Right cardiac atrium (tissue), 5 donors: ENCODE data around the gene ARL13A. TPM values are rescaled to one million over a fixed set of nuclear protein-coding genes. Genes with fewer than 3 reads are reported as not detected.
"Not testable (repeated sequence)": the region's sequence is repeated elsewhere in the genome, so short reads cannot be mapped to it uniquely, and the experiment has no call there.

ENCODE experiments used
- ATAC-seq, 2 donors: fragments of 200-7000 bp; cut with Tn5 transposase; one replicate each; pipeline versions ENCODE4 v1.8.0 to v1.9.1; 2020; ENCODE audit warnings: moderate library complexity in 2 of 2, mild to moderate bottlenecking in 1 of 2
- DNase-seq, 3 donors: peaks; one replicate each; pipeline ENCODE4 v3.0.0-alpha.2; 2020
- H3K27ac ChIP-seq: one replicate; pipeline ENCODE4 v1.5.1; 2013; ENCODE audit warnings: mild to moderate bottlenecking, low read length, control low read depth, moderate library complexity
- H3K27me3 ChIP-seq: one replicate; pipeline ENCODE4 v1.6.1; 2013; ENCODE audit not compliant: control insufficient read depth, insufficient read depth
- H3K4me1 ChIP-seq: one replicate; pipeline ENCODE4 v1.6.1; 2013; ENCODE audit warnings: low read length; ENCODE audit not compliant: control insufficient read depth, insufficient read depth
- H3K4me3 ChIP-seq: one replicate; pipeline ENCODE4 v1.5.1; 2013; ENCODE audit warnings: low read length, control low read depth
- H3K9me3 ChIP-seq: one replicate; pipeline ENCODE4 v1.6.1; 2013; ENCODE audit warnings: low read length; ENCODE audit not compliant: control insufficient read depth
- WGBS: extraction: QIAGEN DNeasy Blood & Tissue Kit; methylation state at CpG from one replicate; pipeline ENCODE4 v1.1.7; 2013; 5-methylcytosine and 5-hydroxymethylcytosine counted together
- intact Hi-C, 4 donors: fragments of 100-400 bp; cut with DNase I; formaldehyde crosslinking; loops; one replicate each; pipeline versions ENCODE4 v1.11.0 to v1.14.0; 2022 to 2023
- polyA plus RNA-seq: library from polyadenylated mRNA; stranded (reverse); fragments of 200-250 nt; gene quantifications from one replicate; pipeline ENCODE4 v1.2.3, GENCODE V29; 2013
- total RNA-seq, 4 donors: library from RNA; stranded (reverse); fragmentation: NEBNext Ultra II Directional; extraction: Animal tissue kit (Norgen Biotek cat#: 25700); gene quantifications; one replicate each; pipeline ENCODE4 v1.2.1, GENCODE V29; 2021
- donor health status: healthy with polysubstance abuse.
- donor health status: DM: no; HTN: yes; CAD: no.
- donor health status: DM: no; HTN: no; CAD: no.
- donor health status: DM: no; HTN: yes; CAD: no; lungs with severe emphysema.
- donor health status: DM: yes; HTN: yes; CAD: no.

ARL13A gene
- total and polyA plus RNA-seq, 5 donors: not detected

DNA sequence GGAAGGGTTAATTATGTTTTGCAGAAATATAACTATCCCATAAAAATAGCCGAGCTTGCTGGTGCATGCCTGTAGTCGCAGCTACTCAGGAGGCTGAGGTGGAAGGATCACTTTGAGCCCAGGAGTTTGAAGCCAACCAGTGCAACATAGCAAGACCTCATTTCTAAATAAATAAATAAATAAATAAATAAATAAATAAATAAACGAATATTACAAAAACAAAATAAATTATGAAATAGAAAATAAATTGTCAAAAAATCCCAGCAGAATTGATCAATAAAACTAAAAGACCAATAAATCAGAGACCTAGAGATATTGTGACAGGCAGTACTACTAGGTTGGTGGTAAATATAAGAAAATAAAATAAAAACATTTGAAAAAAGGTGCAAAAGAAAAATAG lies 6.7 kb upstream of the ARL13A start:
- no peak for ATAC-seq
- intact Hi-C loops: no loop called here
- no peak overlapping the region for H3K27ac ChIP-seq
- no peaks in the 10 kb centered on the region for H3K27me3 ChIP-seq
- H3K4me1 ChIP-seq: no peaks in the 10 kb centered on the region
- DNase-seq: no peak
- no peak overlapping the region for H3K4me3 ChIP-seq
- H3K9me3 ChIP-seq: no peaks in the 10 kb centered on the region
- WGBS: 82% methylated on average over 3 of the region's 3 CpGs

DNA sequence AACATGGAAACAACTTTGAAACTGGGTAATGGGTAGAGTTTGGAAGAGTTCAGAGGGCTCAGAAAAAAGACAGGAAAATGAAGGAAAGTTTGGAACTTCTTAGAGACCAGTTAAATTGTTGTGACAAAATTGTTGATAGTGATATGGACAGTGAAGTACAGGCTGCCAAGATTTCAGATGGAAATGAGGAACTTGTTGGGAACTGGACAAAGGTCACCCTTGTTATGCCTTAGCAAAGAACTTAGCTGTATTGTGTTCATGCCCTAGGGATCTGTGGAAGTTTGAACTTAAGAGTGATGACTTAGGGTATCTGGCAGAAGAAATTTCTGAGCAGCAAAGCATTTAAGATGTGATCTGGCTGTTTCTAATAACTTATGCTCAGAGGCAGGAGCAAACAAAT lies 5.1 kb upstream of the ARL13A start:
- no peaks in the 10 kb centered on the region for H3K27me3 ChIP-seq
- no peaks in the 10 kb centered on the region for H3K9me3 ChIP-seq
- no peak for ATAC-seq
- DNase-seq: no peak
- H3K4me3 ChIP-seq: no peak overlapping the region
- H3K4me1 ChIP-seq: no peaks in the 10 kb centered on the region
- H3K27ac ChIP-seq: no peak overlapping the region
- intact Hi-C loops: no loop called here

DNA sequence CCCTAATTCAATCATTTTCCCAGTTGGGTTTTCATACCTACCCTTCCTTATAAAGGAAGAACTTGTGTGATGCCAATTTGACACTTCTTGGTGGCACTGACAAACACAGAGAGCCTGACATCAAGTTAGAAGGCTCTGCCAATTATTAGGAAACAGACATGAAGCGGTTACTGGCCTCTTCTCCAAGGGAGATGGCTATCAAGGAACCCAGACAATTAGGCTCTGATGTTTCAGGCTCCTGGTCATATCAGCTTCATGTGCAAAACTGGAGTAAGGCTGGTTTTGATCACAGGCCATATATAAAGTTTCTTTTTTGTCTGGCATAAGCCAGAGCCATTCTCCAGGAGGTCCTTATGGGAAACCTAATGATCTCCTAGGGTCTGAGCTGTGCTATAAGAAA lies 428 bp downstream of the ARL13A start:
- intact Hi-C loops: no loop called here
- Histone ChIP-seq H3K9me3 (no peaks in the 10 kb centered on the region), H3K4me1 (no peaks in the 10 kb centered on the region), H3K27ac (no peak overlapping the region), H3K4me3 (no peak overlapping the region), H3K27me3 (no peaks in the 10 kb centered on the region)
- DNase-seq: no peak
- ATAC-seq: no peak
- 76% methylated on average over 1 of the region's 1 CpG for WGBS

DNA sequence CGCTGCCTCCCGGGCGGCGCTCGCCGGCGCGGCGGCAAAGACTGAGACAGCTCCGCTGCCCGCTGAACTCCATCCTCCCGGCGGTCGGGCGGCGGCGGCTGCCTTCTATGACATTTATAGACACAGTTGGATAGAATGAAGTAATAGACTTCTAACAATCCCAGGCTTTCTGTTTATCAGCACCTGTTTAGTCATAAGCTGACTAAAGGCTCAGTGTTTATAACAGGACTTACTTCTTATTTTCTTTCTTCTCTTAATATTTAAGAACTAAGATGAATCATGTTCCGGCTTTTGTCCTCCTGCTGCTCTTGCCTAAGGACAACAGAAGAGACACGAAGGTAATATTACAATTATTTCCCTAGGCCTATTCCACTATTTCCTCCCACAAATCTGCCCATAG lies 3.9 kb downstream of the ARL13A start:
- no peak for DNase-seq
- Histone ChIP-seq H3K27ac (no peak overlapping the region), H3K4me1 (no peaks in the 10 kb centered on the region), H3K4me3 (no peak overlapping the region), H3K9me3 (no peaks in the 10 kb centered on the region), H3K27me3 (no peaks in the 10 kb centered on the region)
- WGBS: 95% methylated on average over 9 of the region's 19 CpGs
- ATAC-seq: no peak
- intact Hi-C loops: no loop called here

DNA sequence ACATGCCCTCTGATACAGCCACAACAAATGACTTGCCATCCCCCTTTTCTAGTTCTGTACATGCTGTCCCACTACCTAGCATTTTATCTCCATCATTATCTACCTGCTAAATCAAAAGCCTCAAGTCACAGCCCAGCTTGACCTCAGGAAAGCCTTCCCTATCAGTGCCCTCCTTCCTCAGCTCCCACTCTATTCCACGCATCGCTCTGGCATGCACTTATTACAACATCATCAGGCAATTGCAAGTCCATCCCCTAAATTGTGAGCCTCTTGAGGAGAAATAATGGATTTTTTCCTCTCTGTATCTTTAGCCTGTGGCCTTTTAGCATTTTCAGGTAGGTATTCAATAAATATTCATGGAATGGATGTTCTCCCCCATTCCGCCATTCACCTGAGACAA lies 5.7 kb downstream of the ARL13A start:
- Histone ChIP-seq H3K9me3 (no peaks in the 10 kb centered on the region), H3K4me3 (no peak overlapping the region), H3K4me1 (no peaks in the 10 kb centered on the region), H3K27me3 (no peaks in the 10 kb centered on the region), H3K27ac (no peak overlapping the region)
- intact Hi-C loops: no loop called here
- no peak for ATAC-seq
- DNase-seq: no peak
- 95% methylated on average over 3 of the region's 3 CpGs for WGBS

DNA sequence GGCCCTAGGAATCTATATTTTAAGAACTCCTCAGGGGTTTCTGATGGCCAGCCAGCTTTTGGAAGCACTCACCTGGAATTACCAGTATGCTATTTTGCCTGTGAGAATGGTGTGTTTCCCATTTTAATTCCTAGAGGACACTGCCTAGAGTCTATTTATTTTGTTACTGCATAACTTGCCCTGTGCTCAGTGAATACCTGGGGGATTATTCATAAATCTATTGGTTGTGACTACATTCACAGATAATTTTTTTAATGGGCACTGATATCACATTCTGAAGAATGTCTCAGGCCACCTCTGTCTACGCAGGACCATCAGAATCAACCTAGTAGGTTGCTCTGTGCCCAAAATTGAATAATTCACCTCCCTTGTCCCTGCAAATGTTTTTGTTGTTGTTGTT lies 6.7 kb downstream of the ARL13A start:
- Histone ChIP-seq H3K4me3 (no peak overlapping the region), H3K4me1 (no peaks in the 10 kb centered on the region), H3K27ac (no peak overlapping the region), H3K9me3 (no peaks in the 10 kb centered on the region), H3K27me3 (no peaks in the 10 kb centered on the region)
- 83% methylated on average over 1 of the region's 1 CpG for WGBS
- ATAC-seq: no peak
- DNase-seq: no peak
- intact Hi-C loops: no loop called here

DNA sequence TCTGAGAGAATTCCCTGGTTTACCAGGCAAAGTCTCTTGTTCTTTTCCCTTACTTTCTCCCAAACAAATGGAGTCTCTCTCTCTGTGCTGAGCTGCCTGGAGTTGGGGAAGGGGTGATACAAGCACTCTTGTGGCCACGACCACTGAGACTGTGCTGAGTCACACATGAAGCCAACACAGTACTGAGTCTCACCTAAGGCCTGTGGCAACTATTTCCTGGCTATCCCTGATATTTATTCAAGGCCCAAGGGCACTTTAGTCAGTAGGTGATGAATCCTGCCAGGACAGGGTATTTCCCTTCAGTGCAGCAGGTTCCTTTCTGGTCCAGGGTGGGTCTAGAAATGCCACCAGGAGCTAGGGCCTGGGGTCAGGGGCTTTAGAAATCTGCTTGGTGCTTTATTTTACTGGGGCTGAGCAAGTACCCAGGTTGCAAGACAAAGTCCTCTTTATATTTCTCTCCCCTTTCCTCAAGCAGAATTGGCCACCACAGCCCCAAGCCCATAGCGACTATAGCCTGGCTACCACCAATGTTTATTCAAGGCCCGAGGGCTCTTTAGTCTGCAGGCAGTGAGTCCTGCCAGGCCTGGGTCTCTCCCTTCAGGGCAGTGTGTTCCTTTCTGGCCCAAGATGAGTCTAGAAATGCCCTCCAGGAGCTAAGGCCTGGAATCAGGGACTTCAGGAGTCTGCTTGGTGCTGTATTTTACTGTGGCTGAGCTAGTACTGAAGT lies 10.5 kb downstream of the ARL13A start:
- DNase-seq: no peak
- no peak for ATAC-seq
- intact Hi-C loops: no loop called here
- H3K9me3 ChIP-seq: no peaks in the 10 kb centered on the region
- 86% methylated on average over 3 of the region's 3 CpGs for WGBS
- no peaks in the 10 kb centered on the region for H3K27me3 ChIP-seq
- H3K4me1 ChIP-seq: no peaks in the 10 kb centered on the region
- H3K4me3 ChIP-seq: no peak overlapping the region
- no peak overlapping the region for H3K27ac ChIP-seq

DNA sequence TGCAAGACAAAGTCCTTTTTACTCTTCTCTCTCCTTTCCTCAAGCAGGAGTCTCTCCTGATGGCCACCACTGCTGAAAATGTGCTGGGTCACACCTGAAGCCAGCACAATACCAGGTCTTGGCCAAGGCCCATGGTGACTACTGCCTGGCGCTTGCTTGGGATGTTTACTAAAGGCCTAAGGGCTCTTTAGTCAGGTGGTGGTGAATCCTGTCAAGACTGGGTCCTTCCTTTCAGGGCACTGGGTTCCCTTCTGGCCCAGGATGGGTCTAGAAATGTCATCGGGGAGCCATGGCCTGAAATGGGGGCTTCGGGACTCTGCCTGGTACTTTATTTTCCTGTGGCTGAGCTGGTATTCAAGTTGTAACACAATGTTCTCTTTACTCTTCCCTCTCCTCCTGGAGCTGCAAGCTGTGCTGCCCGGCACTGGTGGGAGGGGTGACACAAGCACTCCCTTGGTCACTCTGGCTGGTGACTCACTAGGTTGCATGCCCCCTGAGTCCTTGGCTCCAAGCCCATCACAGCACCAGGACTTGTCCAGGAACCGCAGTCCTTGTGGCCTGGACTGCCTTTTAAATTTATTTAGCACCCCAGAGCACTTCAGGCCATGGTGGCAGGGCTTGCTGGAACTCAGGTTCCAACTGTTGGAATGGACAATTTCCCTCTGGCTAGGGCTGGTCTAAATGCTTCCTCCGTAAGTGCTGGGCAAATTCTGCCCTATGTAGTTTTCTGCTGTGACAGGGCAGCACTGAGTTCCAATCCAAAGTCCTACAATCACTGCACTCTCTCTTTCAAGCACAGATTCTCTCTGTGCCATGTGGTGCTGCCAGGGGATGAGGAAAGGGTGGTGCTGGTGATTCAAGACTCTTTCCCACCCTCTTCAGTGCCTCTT lies 11.3 kb downstream of the ARL13A start:
- H3K4me3 ChIP-seq: no peak overlapping the region

DNA sequence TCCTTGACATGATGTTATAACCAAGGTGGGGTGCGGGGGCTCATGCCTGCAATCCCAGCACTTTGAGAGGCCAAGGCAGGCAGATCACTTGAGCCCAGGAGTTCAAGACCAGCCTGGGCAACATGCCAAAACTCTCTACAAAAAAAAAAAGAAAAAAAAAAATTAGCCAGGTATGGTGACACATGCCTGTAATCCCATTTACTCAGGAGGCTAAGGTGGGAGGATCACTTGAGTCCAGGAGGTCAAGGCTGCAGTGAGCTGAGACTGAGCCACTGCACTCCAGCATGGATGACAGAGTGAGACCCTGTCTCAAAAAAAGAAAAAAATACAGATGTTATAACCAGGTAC lies 12.0 kb downstream of the ARL13A start:
- intact Hi-C loops, H3K27ac ChIP-seq, H3K4me1 ChIP-seq, ATAC-seq, H3K9me3 ChIP-seq, H3K27me3 ChIP-seq, H3K4me3 ChIP-seq, DNase-seq: not testable (repeated sequence)
- 100% methylated on average over 1 of the region's 1 CpG for WGBS

More for the DNA sequence above, 11.3 kb downstream of the ARL13A start:
- intact Hi-C loops: no loop called here
- Histone ChIP-seq H3K4me1 (no peaks in the 10 kb centered on the region), H3K27me3 (no peaks in the 10 kb centered on the region), H3K9me3 (no peaks in the 10 kb centered on the region), H3K27ac (no peak overlapping the region)
- WGBS: 94% methylated on average over 6 of the region's 6 CpGs
- no peak for ATAC-seq
- DNase-seq: no peak

DNA sequence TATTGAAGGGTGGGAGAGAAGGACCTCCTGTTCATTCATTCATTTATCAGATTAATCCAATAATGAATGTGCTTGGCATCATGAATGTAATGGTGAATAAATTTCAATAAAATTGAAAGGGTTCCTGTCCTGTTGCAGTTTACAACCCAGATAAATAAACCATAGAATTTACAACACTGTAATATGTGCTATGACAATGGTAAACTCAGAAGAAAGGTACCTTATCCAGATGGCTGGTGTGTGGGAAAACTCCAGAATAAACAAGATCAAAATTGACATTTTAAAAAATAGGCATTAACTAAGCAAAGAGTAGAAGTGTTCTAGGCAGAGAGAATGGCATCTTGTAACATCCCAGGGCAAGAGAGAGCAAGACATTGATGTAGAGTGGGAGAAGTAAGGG lies 15.3 kb downstream of the ARL13A start:
- no peak overlapping the region for H3K4me3 ChIP-seq
- DNase-seq (no peak), ATAC-seq (no peak)
- no peaks in the 10 kb centered on the region for H3K9me3 ChIP-seq
- intact Hi-C loops: no loop called here
- no peaks in the 10 kb centered on the region for H3K27me3 ChIP-seq
- H3K4me1 ChIP-seq: no peaks in the 10 kb centered on the region
- H3K27ac ChIP-seq: no peak overlapping the region

DNA sequence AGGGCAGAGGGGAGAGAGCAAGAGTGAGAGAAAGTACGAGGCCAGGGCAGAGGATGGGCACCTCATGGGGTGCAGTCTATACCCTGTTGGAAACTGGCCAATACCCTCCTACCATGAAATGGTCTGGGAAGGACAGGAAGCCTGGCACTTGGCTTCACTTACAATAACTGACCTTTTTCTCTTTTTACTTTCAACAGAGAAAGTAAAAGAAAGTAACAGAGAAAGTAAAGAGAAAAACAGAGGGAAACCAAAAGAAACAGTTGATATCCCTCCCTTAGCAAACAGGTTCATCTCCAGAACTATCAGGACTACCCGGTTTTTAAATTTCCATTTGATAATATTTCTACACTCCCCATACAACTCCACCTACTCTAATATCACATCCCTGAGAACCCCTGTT lies 20.6 kb downstream of the ARL13A start:
- H3K27ac ChIP-seq: no peak overlapping the region
- DNase-seq (no peak), ATAC-seq (no peak)
- intact Hi-C loops: no loop called here
- H3K4me1 ChIP-seq: no peaks in the 10 kb centered on the region
- WGBS: 76% methylated on average over 2 of the region's 2 CpGs
- no peak overlapping the region for H3K4me3 ChIP-seq
- H3K9me3 ChIP-seq: no peaks in the 10 kb centered on the region
- no peaks in the 10 kb centered on the region for H3K27me3 ChIP-seq
